Measurements from ENCODE around the gene LRCH1. TPM values are rescaled to one million over a fixed set of nuclear protein-coding genes. Genes with fewer than 3 reads are reported as not detected.
A peak's percentile ranks its signal among the peaks of the same experiment; 100 is the strongest.

Gene LRCH1
- total RNA-seq, 4 donors from 2014 or later: 29.1 to 55.6 (median 36.2) TPM

DNA sequence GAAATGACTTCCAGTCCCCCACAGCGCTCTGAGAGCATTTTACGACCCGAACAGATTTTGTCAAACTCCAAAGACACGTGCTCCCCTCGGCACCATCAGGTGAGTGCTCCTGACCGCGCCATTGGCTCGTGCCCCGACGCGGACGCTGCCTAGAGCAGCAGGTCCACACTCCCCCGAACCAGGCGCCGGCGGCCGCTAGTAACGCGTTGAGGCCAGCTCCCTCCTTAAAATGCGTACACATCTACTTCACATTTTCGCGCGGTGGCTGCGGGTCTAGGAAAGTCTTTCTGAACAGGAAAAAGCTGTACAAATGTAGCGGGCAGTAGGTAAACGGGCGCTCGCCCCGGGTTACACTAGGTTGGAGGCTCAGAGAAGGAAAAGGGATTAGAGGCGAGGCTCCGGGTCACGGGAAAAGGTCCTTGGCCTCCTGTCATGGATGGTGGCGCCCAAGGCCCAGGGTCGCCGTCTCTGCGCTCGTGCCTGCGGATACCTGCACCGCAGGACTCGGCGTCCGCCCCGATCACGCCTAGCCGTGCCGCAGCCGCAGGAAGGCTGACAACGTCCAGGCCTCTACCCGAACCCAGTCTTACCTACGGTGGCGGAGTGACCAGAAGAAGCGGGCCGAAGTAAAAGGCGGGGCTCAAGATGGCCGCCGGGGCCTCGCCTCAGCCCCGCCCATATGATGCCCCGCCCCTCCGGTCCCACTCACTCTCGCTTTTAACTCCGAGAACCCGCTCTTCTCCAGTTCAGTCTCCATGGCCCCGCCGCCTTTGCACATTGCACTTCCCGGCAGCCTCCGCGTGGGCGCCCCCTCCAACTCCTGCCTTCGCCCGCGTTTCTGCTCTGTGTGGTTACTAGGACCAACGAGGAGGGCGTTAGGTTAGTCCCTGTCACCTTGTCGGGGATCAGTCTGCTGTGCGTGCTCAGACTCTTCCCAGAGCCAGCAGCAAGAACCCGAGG is 243.8 kb downstream of the LRCH1 start, which contains the start of gene ESD:
ESD (minus strand) TSS at position 647 of the 960 bp plus-strand sequence. CDS start 5,748 bp downstream, outside the sequence.
- TF ChIP-seq CTCF (IDR thresholded peaks at IDR 0.05): no peak
- TF ChIP-seq POLR2A (IDR thresholded peaks at IDR 0.05): peak; percentile 78 to 91
- intact Hi-C loops (cut with DNase I; ENCODE audit: low total_unique reads): no loop called here
- H3K9me3 ChIP-seq: no peaks in the 10 kb centered on the region

DNA sequence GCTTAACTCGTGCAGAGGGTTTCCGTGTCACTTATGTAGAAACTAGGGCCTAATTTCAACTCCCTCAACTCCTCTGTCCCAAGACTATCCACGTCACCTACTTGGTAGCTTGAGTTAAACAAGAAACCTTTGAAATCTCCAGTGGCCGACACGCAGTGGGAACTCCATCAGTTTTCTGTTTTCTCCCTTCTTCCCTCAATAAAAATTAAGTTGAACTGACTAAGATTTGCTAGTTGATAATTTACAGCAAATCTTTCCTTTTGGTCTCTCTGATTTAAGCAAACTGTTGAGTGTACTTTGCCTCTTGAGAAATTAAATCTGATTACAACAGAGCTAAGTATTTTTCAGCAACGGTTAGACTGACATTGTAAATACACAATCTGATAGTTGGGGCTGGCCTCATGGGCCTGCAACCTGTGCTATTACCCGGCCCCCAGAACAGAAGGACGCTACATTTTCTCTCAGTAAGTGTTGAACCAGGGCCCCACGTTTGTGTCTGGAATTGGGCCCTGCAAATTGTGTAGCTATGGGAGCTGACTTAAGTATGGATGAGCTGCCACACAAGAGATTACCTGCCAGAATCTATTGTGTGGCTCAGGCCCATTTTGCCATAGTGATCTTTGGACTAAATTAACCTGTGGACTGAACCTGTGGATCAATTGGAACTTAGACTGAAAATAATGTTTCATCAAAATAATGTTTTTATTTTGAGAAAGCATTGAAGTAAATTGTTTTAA is 244.7 kb downstream of the LRCH1 start:
- Histone ChIP-seq H3K36me3 (no peaks in the 10 kb centered on the region), H3K4me1 (peaks cover 12 to 22% of the 10 kb centered on the region in 2 donors), H3K27ac (peak overlapping the region; percentile 86 to 91), H3K27me3 (no peaks in the 10 kb centered on the region), H3K9me3 (no peaks in the 10 kb centered on the region), H3K4me3 (peak overlapping the region; percentile 64 to 80)
- DNase-seq: peak in 1 of 2 donors; percentile 16
- intact Hi-C loops (cut with DNase I; ENCODE audit: low total_unique reads): no loop called here
- no peak for TF ChIP-seq POLR2A (IDR thresholded peaks at IDR 0.05)
- TF ChIP-seq CTCF (IDR thresholded peaks at IDR 0.05): no peak

More for the DNA sequence above, 243.8 kb downstream of the LRCH1 start, which contains the start of gene ESD:
- no peaks in the 10 kb centered on the region for H3K27me3 ChIP-seq
- no peaks in the 10 kb centered on the region for H3K36me3 ChIP-seq
- peak; percentile 96 to 97 for DNase-seq
- peak within 1 kb of the TSS; percentile 86 to 91 for H3K27ac ChIP-seq
- H3K4me1 ChIP-seq: peaks cover 12 to 27% of the 10 kb centered on the region in 2 donors
- peak within 1 kb of the TSS; percentile 64 to 80 for H3K4me3 ChIP-seq

DNA sequence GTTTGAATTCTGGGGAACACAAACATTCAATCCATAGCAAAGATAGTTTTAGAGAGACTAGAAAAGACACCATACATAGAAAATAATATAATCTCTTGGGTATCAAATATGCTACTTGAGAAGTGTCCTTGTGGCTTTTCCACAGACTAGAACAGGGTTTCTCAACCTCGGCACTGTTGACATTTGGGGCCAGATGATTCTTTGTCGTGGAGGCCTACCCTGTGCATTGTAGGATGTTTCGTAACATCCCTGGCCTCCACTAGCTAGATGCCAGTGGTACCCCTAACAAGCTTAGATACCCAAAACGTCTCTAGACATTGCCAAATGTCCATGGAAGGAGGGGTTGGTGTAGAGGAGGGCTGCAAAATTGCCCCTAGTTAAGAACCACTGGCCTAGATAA is 246.2 kb downstream of the LRCH1 start:
- no peak overlapping the region for H3K27ac ChIP-seq
- TF ChIP-seq CTCF (IDR thresholded peaks at IDR 0.05) (no peak), POLR2A (IDR thresholded peaks at IDR 0.05) (no peak)
- H3K27me3 ChIP-seq: no peaks in the 10 kb centered on the region
- DNase-seq: no peak
- H3K4me1 ChIP-seq: peaks cover 12 to 15% of the 10 kb centered on the region in 2 donors
- no peak overlapping the region for H3K4me3 ChIP-seq
- no peaks in the 10 kb centered on the region for H3K36me3 ChIP-seq
- H3K9me3 ChIP-seq: no peaks in the 10 kb centered on the region
- intact Hi-C loops (cut with DNase I; ENCODE audit: low total_unique reads): no loop called here

- Histone ChIP-seq H3K9me3 (no peaks in the 10 kb centered on the region), H3K36me3 (no peaks in the 10 kb centered on the region), H3K27ac (no peak overlapping the region), H3K4me3 (no peak overlapping the region), H3K27me3 (no peaks in the 10 kb centered on the region), H3K4me1 (peaks cover 0 to 6% of the 10 kb centered on the region in 2 donors)
- no peak for DNase-seq
- TF ChIP-seq CTCF (IDR thresholded peaks at IDR 0.05) (no peak), POLR2A (IDR thresholded peaks at IDR 0.05) (no peak)
- intact Hi-C loops (cut with DNase I; ENCODE audit: low total_unique reads): no loop called here
Measured at GRCh38 chr13:46801858-46802257, 248.9 kb downstream of the LRCH1 start.

Small RNA genes within 50 kb of the gene (small RNA-seq; reads per million reads assigned to genes)
- gene AL359880.1: not detected

Other genes starting within 250 kb of the LRCH1 start
- 10 to 100 TPM in 1 of 4 donors, 1 to 10 TPM in 2, under 1 TPM in 1; 0.59 to 11.8 (median 3.3) TPM for gene RUBCNL, start 165.9 kb upstream of the LRCH1 start, total RNA-seq
- 100 to 1,000 TPM in 3 of 4 donors, 10 to 100 TPM in 1; 74.3 to 144 (median 124) TPM for gene ESD, start 244.0 kb downstream of the LRCH1 start, total RNA-seq